ENCODE measurements around the gene SEMA6A.

SEMA6A gene

GRCh38 chr5:116520771-116521170 is 53.9 kb downstream of the SEMA6A start:
- TF ChIP-seq, protein P1, sequence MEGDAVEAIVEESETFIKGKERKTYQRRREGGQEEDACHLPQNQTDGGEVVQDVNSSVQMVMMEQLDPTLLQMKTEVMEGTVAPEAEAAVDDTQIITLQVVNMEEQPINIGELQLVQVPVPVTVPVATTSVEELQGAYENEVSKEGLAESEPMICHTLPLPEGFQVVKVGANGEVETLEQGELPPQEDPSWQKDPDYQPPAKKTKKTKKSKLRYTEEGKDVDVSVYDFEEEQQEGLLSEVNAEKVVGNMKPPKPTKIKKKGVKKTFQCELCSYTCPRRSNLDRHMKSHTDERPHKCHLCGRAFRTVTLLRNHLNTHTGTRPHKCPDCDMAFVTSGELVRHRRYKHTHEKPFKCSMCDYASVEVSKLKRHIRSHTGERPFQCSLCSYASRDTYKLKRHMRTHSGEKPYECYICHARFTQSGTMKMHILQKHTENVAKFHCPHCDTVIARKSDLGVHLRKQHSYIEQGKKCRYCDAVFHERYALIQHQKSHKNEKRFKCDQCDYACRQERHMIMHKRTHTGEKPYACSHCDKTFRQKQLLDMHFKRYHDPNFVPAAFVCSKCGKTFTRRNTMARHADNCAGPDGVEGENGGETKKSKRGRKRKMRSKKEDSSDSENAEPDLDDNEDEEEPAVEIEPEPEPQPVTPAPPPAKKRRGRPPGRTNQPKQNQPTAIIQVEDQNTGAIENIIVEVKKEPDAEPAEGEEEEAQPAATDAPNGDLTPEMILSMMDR (IDR thresholded peaks at IDR 0.05; ENCODE audit: low read depth, low read length): no peak
- DNase-seq (ENCODE audit: extremely low read depth, low read depth): no peak

- TF ChIP-seq, protein P1 (IDR thresholded peaks at IDR 0.05; ENCODE audit: low read depth, low read length): no peak
- no peak for DNase-seq (ENCODE audit: extremely low read depth, low read depth)
Observed at GRCh38 chr5:116518423-116518822, 56.2 kb downstream of the SEMA6A start.

GRCh38 chr5:116517488-116517887 is 57.1 kb downstream of the SEMA6A start:
- no peak for DNase-seq (ENCODE audit: extremely low read depth, low read depth)
- TF ChIP-seq, protein P1 (IDR thresholded peaks at IDR 0.05; ENCODE audit: low read depth, low read length): no peak

DNA sequence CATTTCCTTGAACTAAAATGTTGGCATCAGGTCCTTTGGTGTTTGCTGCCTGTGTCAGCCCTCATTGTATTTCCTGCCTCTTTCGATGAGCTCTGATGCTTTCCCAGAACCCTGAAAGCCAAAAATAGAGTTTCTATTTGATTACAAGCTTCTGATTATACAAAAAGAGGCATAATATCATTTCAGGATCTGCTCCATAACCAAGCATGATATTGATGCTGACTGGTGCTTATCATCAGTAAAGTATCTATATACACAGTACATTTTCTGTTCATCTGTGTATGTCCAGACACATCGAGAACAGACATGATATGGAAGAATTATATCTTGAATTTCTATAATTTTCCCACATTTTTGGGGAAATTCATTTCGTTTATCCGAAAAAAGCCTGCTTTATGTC is 58.6 kb downstream of the SEMA6A start:
- no peak for DNase-seq (ENCODE audit: extremely low read depth, low read depth)
- TF ChIP-seq, protein P1 (IDR thresholded peaks at IDR 0.05; ENCODE audit: low read depth, low read length): no peak

DNA sequence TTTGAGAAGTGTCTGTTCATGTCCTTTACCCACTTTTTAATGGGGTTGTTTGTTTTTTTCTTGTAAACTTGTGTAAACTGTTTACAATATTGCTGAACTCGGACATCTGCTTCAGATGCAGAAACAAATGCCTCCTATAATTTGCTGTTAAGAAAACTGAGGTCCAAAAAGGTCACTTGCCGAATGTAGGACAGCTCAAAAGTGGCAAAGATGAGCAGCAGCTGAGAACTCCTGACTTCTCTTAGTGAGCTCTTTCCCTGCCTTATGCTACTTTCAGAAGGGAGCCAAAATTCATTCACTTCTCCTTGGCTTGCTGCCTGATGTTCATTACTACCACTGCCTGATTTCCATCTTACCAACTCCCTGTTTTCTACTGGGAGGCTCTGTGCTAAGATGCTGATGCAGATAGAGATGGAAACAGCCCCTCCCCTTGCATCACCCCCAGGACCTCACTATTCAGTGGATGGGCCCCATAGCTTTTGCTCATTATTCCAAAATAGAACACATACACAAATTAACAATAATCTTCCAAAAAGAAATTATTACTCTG is 60.1 kb downstream of the SEMA6A start:
- TF ChIP-seq, protein P1 (IDR thresholded peaks at IDR 0.05; ENCODE audit: low read depth, low read length): no peak
- DNase-seq (ENCODE audit: extremely low read depth, low read depth): no peak

GRCh38 chr5:116510517-116510916 is 64.1 kb downstream of the SEMA6A start:
- DNase-seq (ENCODE audit: extremely low read depth, low read depth): no peak
- TF ChIP-seq, protein P1 (IDR thresholded peaks at IDR 0.05; ENCODE audit: low read depth, low read length): no peak

GRCh38 chr5:116509483-116510244 is 65.0 kb downstream of the SEMA6A start:
- DNase-seq (ENCODE audit: extremely low read depth, low read depth): no peak
- TF ChIP-seq, protein P1 (IDR thresholded peaks at IDR 0.05; ENCODE audit: low read depth, low read length): no peak
